ENCODE data around the gene MICALL1. TPM values are rescaled to one million over a fixed set of nuclear protein-coding genes. Genes with fewer than 3 reads are reported as not detected.

MICALL1 gene
- total RNA-seq, 4 donors from 2014 or later = 124 to 150 (median 143) TPM

DNA sequence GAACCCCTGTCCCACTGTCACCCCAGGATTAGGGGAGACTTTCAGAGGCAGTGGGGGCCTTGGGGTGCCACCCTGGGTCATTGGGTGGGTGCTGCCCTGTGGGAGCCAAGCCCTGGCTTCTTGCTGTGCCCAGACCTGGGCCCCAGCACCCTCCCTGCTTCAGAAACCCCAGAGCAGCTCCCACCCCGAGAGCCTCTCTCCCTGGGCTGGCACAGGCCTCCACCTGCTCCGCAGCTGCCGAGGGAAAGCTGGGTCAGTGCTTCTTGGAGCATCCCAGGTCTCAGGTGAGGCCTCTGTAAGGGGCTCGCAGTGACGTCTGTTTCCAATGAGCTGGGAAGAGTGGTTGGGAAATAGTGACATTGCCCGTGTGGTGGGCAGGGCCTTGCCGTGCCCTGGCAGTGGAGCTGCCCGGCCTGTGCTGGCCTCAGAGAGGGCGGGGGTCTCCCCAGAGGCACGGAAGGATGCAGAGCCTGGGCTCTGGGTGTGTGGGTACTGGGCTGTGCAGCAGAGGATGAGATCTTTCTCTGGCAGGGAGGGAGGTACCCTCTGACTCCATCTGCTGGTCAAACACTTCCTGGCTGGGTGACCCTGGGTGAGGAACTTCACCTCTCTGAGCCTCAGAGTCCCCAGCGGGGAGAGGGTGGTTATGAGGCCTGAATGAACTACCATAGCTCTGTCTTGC lies 24.3 kb downstream of the MICALL1 start:
- no peak for DNase-seq (ENCODE audit: low spot score in 2 of 2)
- TF ChIP-seq CTCF (IDR thresholded peaks at IDR 0.05) = no peak
- no peak for TF ChIP-seq POLR2A (IDR thresholded peaks at IDR 0.05)
- WGBS, 2 donors = 61 to 74% methylated on average over 4 to 10 of the region's 11 CpGs
- intact Hi-C loops (cut with DNase I; ENCODE audit: low total_unique reads) = loop anchor here (10.0 kb wide), 2 partner anchors 56 to 116 kb away; no protein-coding TSS in a partner anchor
- H3K4me3 ChIP-seq (ENCODE audit: low read depth, poor library complexity, severe bottlenecking) = no peak overlapping the region

DNA sequence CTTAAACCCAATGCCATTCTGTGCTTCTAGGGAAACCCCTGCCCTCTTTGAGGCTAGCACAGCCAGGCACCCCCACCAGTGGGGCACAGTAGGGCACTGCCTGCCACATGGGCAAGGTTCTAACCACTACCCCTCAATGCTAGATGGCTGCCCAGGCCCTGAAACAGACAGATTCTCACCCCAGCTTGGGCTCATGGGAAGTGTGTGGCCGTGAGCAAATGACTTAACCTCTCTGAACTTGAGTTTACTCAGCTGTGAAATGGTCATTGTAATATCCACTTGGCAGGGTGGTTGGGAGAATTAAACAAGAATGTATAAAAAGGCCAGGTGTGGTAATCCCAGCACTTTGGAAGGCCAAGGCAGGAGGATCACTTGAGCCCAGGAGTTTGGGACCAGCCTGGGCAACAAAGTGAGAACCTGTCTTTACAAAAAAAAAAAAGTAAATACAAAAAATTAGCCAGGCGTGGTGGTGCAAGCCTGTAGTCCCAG lies 24.9 kb downstream of the MICALL1 start:
- intact Hi-C loops (cut with DNase I; ENCODE audit: low total_unique reads) = loop anchor here (10.0 kb wide), 2 partner anchors 56 to 116 kb away; no protein-coding TSS in a partner anchor
- no peak for DNase-seq (ENCODE audit: low spot score in 2 of 2)
- H3K4me3 ChIP-seq (ENCODE audit: low read depth, poor library complexity, severe bottlenecking) = no peak overlapping the region
- WGBS, 2 donors = 84 to 89% methylated on average over 2 of the region's 2 CpGs
- no peak for TF ChIP-seq POLR2A (IDR thresholded peaks at IDR 0.05)
- no peak for TF ChIP-seq CTCF (IDR thresholded peaks at IDR 0.05)

DNA sequence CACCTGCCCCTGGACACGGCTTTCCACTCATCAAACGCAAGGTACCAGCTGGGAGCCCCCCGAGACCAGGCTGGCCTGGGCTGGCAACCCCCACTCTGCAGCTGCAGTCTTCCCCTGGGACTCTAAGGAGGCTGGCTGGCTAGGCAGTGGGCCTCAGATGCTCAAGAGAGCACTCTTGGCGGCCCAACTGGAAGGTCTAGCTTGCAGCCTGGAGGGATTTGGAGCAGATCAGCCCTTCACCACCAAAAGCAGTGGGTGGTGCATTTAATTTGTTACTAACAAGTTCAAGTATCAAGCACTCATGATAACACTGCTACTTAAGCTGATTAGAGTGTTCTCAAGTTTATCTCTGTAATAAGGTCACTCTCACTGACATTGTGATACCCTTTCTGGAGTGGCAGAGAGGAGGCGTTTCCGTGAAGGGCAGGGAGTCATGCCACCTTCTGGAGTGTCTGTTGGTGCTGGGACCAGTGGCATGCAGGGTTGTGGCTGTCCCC lies 25.8 kb downstream of the MICALL1 start:
- no peak overlapping the region for H3K4me3 ChIP-seq (ENCODE audit: low read depth, poor library complexity, severe bottlenecking)
- 81 to 85% methylated on average over 6 of the region's 6 CpGs for WGBS, 2 donors
- intact Hi-C loops (cut with DNase I; ENCODE audit: low total_unique reads) = loop anchor here (10.0 kb wide), 2 partner anchors 57 to 117 kb away; no protein-coding TSS in a partner anchor

DNA sequence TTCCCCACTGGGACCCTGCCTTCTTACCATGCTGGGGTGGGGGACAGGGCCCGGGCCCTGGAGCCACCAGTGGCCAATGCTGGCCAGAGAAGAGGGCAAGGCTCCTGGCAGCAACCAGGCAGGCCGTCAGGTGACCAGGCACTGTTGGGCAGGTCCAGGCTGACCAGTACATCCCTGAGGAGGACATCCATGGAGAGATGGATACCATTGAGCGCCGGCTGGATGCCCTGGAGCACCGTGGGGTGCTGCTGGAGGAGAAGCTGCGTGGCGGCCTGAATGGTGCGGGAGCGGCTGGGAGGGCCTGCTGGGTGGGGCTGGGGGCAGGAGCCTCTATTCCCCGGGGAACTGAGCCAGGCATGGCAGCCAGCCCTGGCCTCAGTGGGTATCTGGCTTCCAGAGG lies 26.3 kb downstream of the MICALL1 start:
- TF ChIP-seq POLR2A (IDR thresholded peaks at IDR 0.05) (no peak), CTCF (IDR thresholded peaks at IDR 0.05) (no peak)
- intact Hi-C loops (cut with DNase I; ENCODE audit: low total_unique reads) = loop anchor here (10.0 kb wide), 2 partner anchors 58 to 118 kb away; no protein-coding TSS in a partner anchor
- DNase-seq (ENCODE audit: low spot score in 2 of 2) = no peak
- WGBS, 2 donors = 74 to 78% methylated on average over 8 to 10 of the region's 10 CpGs
- no peak overlapping the region for H3K4me3 ChIP-seq (ENCODE audit: low read depth, poor library complexity, severe bottlenecking)

More for the DNA sequence above, 25.8 kb downstream of the MICALL1 start:
- DNase-seq (ENCODE audit: low spot score in 2 of 2) = no peak
- TF ChIP-seq POLR2A (IDR thresholded peaks at IDR 0.05) (no peak), CTCF (IDR thresholded peaks at IDR 0.05) (no peak)

DNA sequence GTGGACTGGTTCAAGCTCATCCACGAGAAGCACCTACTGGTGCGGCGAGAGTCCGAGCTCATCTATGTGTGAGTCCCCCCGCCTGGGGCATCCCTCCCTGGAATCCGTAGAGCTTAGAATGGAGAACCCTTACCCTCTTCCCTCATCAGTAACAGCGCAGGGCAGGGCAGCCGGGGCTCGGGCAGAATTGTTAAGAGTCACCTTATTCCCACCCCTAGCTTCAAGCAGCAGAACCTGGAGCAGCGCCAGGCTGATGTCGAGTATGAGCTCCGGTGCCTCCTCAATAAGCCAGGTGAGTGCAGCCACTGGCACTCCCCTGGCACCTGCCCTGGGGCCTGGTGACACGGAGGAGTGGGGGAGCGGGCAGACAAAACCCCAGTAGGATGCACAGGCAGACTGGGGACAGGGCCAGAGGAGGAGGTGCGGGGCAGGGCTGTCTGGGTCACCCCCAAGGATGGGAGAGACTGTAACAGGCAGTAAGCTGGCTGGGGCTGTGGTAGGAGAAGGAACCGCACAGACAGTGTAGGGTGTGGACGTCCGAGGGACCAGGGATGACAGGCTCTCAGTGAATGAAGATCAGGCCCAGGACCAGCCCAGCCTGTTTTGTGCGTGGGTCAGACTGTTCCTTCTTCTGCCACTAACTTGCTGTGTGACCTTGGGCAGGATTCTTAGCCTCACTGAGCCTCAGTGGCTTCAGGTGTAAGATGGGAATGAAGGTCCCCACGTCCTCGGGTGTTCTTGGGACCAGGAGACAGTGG lies 26.9 kb downstream of the MICALL1 start:
- H3K4me3 ChIP-seq (ENCODE audit: low read depth, poor library complexity, severe bottlenecking) = no peak overlapping the region
- no peak for DNase-seq (ENCODE audit: low spot score in 2 of 2)
- TF ChIP-seq CTCF (IDR thresholded peaks at IDR 0.05) (no peak), POLR2A (IDR thresholded peaks at IDR 0.05) (no peak)
- intact Hi-C loops (cut with DNase I; ENCODE audit: low total_unique reads) = loop anchor here (10.0 kb wide), 2 partner anchors 58 to 118 kb away; no protein-coding TSS in a partner anchor
- WGBS, 2 donors = 66 to 69% methylated on average over 18 to 21 of the region's 21 CpGs
